Measurements from ENCODE around the gene CCL4.
"Not testable (repeated sequence)": the region's sequence is repeated elsewhere in the genome, so short reads cannot be mapped to it uniquely, and the experiment has no call there.

The CCL4 gene

DNA sequence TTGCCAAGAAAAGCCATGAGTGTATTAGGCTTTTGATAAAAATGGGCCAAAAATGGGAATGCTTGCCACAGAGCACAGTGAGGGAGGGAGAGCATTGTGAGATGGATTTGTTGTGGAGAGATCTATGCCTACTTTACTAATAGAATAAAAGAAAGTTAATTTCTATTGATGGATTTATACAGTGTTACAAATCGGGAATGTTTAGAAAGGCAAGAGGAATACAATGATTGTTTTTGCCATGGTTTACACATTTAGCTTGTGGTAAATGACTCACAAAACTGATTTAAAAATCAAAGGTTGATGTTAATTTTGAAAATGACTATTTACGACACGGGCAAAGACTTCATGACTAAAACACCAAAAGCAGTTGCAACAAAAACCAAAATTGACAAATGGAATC lies 16.6 kb downstream of the CCL4 start:
- Histone ChIP-seq H3K27ac (ENCODE audit: low read length) (no peak overlapping the region), H3K27me3 (ENCODE audit: low read depth, low read length) (no peaks in the 10 kb centered on the region), H3K9me3 (ENCODE audit: control insufficient read depth in 1 of 2, low read length in 2 of 2) (peaks cover 0 to 5% of the 10 kb centered on the region in 2 donors), H3K4me3 (ENCODE audit: low read depth in 1 of 2, low read length in 2 of 2) (no peak overlapping the region), H3K4me1 (ENCODE audit: control insufficient read depth in 1 of 2, insufficient read depth in 2 of 2, low read length in 2 of 2) (no peaks in the 10 kb centered on the region), H3K36me3 (ENCODE audit: control insufficient read depth in 1 of 2, insufficient read depth in 2 of 2, low read length in 2 of 2) (no peaks in the 10 kb centered on the region)

DNA sequence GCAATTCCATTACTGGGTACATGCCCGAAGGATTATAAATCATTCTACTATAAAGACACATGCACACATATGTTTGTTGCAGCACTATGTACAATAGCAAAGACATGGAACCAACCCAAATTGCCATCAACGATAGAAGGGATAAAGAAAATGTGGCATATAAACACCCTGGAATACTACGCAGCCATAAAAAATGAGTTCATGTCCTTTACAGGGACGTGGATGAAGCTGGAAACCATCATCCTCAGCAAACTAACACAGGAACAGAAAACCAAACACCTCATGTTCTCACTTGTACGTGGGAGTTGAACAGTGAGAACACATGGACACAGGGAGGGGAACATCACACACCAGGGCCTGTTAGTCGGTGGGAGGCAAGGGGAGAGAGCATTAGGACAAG lies 17.5 kb downstream of the CCL4 start:
- H3K4me1 ChIP-seq (ENCODE audit: control insufficient read depth in 1 of 2, insufficient read depth in 2 of 2, low read length in 2 of 2); H3K27ac ChIP-seq (ENCODE audit: low read length); H3K36me3 ChIP-seq (ENCODE audit: control insufficient read depth in 1 of 2, insufficient read depth in 2 of 2, low read length in 2 of 2); H3K4me3 ChIP-seq (ENCODE audit: low read depth in 1 of 2, low read length in 2 of 2); H3K27me3 ChIP-seq (ENCODE audit: low read depth, low read length): not testable (repeated sequence)
- H3K9me3 ChIP-seq (ENCODE audit: control insufficient read depth in 1 of 2, low read length in 2 of 2): peaks cover 0 to 13% of the 10 kb centered on the region in 2 donors

DNA sequence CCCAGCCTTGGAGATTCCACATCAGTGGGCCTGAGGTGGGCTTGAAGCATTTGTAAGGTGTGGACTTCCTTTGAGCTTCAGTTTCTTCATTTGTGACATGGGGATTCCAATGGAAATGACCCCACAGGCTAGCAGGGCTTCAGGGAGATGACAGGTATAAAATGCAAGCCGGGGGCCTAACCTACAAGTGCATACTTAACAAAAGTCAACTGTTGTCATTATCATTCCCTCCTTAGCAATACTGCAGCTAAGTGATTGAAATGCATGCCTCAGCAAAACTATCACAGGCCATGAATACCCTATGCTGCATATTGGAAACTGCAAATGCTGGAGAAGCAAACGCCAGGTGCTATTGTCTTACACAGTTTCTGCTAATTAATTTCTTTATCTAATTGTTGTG lies 19.8 kb downstream of the CCL4 start:
- H3K9me3 ChIP-seq (ENCODE audit: control insufficient read depth in 1 of 2, low read length in 2 of 2): peaks cover 0 to 14% of the 10 kb centered on the region in 2 donors
- H3K36me3 ChIP-seq (ENCODE audit: control insufficient read depth in 1 of 2, insufficient read depth in 2 of 2, low read length in 2 of 2): no peaks in the 10 kb centered on the region
- no peak overlapping the region for H3K4me3 ChIP-seq (ENCODE audit: low read depth in 1 of 2, low read length in 2 of 2)
- no peaks in the 10 kb centered on the region for H3K4me1 ChIP-seq (ENCODE audit: control insufficient read depth in 1 of 2, insufficient read depth in 2 of 2, low read length in 2 of 2)
- H3K27me3 ChIP-seq (ENCODE audit: low read depth, low read length): no peaks in the 10 kb centered on the region
- H3K27ac ChIP-seq (ENCODE audit: low read length): no peak overlapping the region

DNA sequence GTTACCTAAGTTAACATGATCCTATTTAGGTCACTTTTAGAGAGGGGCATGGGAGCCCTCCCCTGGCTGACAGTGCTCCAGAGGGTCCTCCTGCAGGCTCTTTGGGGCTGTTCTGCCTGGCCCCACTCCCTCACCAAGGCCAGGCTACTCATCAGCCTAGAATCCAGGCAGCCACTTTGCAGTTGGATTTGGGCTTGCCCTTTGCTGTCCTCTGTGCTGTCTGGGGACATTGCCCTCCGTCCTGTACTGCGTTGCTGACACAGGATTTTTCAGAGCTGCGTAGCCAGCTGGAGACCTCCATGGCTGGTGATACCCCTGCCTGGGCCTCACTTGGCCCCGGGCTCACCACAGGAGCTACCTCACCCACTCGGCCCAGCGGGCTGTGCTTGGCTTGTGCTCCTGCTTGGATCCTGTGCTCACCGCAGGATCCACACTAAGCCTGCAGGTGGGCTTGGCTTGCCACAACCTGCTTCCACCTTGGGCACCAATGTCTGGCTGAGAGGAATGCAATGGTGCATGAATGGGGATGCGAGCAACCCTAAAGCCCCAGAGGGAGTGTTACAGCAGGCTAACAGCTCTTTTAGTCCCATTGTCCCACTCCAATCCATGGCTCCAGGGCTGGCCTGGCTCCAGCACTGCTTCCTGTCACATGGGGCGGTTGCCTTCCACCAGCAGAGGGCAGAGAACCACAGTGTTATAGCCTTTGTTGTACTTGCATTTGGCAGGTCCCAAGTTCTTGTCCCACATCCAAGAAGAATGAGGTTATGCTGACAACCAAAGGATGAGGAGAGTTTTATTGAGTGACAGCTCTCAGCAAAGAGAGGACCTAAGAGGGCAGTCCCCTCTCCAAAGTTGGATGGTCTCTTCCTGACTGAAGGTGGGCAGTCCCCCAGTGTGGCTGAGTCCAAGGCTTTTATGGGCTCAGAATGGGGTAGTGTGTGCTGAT lies 21.5 kb downstream of the CCL4 start:
- Histone ChIP-seq H3K4me1 (ENCODE audit: control insufficient read depth in 1 of 2, insufficient read depth in 2 of 2, low read length in 2 of 2) (no peaks in the 10 kb centered on the region), H3K27me3 (ENCODE audit: low read depth, low read length) (no peaks in the 10 kb centered on the region), H3K4me3 (ENCODE audit: low read depth in 1 of 2, low read length in 2 of 2) (no peak overlapping the region), H3K36me3 (ENCODE audit: control insufficient read depth in 1 of 2, insufficient read depth in 2 of 2, low read length in 2 of 2) (no peaks in the 10 kb centered on the region), H3K27ac (ENCODE audit: low read length) (no peak overlapping the region), H3K9me3 (ENCODE audit: control insufficient read depth in 1 of 2, low read length in 2 of 2) (peaks cover 0 to 14% of the 10 kb centered on the region in 2 donors)

DNA sequence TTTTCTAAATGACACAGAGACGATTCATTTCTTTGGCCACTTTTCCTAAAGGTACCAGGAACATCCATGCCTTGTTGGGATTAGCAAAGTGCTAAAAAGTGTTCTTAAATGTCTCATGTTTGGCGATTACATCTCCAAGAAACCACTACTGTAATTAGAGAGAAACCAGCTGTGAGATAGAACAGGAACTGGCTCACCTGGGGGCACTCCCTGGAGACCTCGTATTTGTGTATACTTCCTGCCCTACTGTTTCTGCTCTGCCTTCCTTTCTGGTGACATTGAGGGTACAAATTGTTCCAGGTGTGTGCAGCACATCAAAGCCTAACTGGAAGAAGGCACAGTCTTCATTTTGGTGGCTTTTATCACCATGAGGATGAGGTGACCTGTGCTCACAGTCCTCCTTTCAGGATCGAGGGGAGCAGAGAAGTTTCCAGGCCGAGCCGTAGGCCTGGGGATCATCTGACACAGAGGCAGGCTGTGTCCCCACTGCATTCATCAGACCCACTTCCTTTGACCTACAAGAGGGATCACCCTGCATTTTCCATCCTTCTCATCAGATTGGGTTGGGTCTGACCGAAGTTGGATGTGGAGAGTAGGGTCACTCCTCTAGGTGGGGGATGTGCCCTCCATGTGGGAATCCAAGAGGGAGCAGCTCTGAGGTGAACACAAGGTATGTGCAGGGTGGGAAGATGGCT lies 23.7 kb downstream of the CCL4 start:
- Histone ChIP-seq H3K4me3 (ENCODE audit: low read depth in 1 of 2, low read length in 2 of 2) (no peak overlapping the region), H3K36me3 (ENCODE audit: control insufficient read depth in 1 of 2, insufficient read depth in 2 of 2, low read length in 2 of 2) (no peaks in the 10 kb centered on the region), H3K27ac (ENCODE audit: low read length) (no peak overlapping the region), H3K4me1 (ENCODE audit: control insufficient read depth in 1 of 2, insufficient read depth in 2 of 2, low read length in 2 of 2) (no peaks in the 10 kb centered on the region), H3K27me3 (ENCODE audit: low read depth, low read length) (no peaks in the 10 kb centered on the region), H3K9me3 (ENCODE audit: control insufficient read depth in 1 of 2, low read length in 2 of 2) (peaks cover 0 to 14% of the 10 kb centered on the region in 2 donors)

DNA sequence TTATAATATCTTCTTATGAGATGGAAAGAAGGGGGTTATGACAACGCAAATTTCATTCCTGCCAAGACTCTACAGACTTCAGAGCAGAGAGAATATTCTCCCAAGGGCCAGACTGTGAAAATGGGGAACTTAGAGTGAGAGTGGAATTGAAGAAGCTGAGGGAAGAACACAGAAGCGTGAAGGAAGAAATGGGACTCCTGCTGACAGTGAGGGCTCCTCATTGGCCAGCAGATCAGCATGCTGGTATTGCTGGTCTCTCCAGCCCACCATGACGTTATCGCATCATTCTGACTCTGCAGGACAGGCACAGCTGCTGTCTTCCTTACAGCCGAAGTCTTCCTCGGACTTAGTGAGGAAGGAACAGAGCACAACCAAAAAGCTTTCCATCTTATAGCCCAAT lies 24.3 kb downstream of the CCL4 start:
- no peak overlapping the region for H3K4me3 ChIP-seq (ENCODE audit: low read depth in 1 of 2, low read length in 2 of 2)
- H3K9me3 ChIP-seq (ENCODE audit: control insufficient read depth in 1 of 2, low read length in 2 of 2): peaks cover 0 to 14% of the 10 kb centered on the region in 2 donors
- H3K36me3 ChIP-seq (ENCODE audit: control insufficient read depth in 1 of 2, insufficient read depth in 2 of 2, low read length in 2 of 2): no peaks in the 10 kb centered on the region
- no peaks in the 10 kb centered on the region for H3K4me1 ChIP-seq (ENCODE audit: control insufficient read depth in 1 of 2, insufficient read depth in 2 of 2, low read length in 2 of 2)
- H3K27me3 ChIP-seq (ENCODE audit: low read depth, low read length): no peaks in the 10 kb centered on the region
- no peak overlapping the region for H3K27ac ChIP-seq (ENCODE audit: low read length)

DNA sequence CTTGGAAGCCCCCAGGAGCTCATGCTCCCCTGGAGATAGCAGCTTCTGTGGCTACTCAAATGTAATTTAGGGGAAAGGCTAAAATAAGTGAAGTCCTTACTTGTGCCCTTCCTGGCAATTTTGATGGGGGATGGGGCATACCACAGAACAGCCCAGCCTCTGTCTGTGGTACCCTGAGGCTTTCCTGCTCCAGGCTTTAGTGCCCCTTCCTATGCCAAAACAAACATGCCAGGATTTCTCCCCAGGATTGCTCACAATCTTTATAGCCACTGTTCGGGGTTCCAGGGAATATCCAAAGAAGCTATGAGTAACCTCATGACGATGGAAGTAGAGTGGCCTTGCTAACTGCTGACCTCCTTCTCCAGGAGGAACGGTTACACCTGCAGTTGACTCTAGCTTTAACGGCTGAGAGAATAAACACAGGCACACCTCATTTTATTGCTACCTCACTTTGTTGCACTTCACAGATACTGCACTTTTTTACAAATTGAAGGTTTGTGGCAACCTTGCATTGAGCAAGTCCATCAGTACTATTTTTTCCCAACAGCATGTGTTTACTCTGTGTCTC lies 24.9 kb downstream of the CCL4 start:
- no peaks in the 10 kb centered on the region for H3K27me3 ChIP-seq (ENCODE audit: low read depth, low read length)
- H3K9me3 ChIP-seq (ENCODE audit: control insufficient read depth in 1 of 2, low read length in 2 of 2): peaks cover 0 to 14% of the 10 kb centered on the region in 2 donors
- no peak overlapping the region for H3K4me3 ChIP-seq (ENCODE audit: low read depth in 1 of 2, low read length in 2 of 2)
- H3K4me1 ChIP-seq (ENCODE audit: control insufficient read depth in 1 of 2, insufficient read depth in 2 of 2, low read length in 2 of 2): no peaks in the 10 kb centered on the region
- no peak overlapping the region for H3K27ac ChIP-seq (ENCODE audit: low read length)
- no peaks in the 10 kb centered on the region for H3K36me3 ChIP-seq (ENCODE audit: control insufficient read depth in 1 of 2, insufficient read depth in 2 of 2, low read length in 2 of 2)

DNA sequence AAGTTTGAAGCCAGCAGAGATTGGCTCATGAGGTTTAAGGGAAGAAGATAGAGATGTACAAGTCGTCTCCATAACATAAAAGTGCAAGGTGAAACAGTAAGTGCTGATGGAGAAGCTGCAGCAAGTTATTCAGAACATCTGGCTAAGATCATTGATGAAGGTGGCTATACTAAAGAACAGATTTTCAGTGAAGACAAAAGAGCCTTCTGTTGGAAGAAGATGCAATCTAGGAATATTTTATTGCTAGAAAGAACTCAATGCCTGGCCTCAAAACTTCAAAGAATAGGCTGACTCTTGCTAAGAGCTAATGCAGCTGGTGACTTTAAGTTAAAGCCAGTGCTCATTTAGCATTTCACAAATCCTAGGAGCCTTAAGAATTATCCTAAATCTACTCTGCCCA lies 26.0 kb downstream of the CCL4 start:
- Histone ChIP-seq H3K27me3 (ENCODE audit: low read depth, low read length) (no peaks in the 10 kb centered on the region), H3K9me3 (ENCODE audit: control insufficient read depth in 1 of 2, low read length in 2 of 2) (peaks cover 0 to 14% of the 10 kb centered on the region in 2 donors), H3K36me3 (ENCODE audit: control insufficient read depth in 1 of 2, insufficient read depth in 2 of 2, low read length in 2 of 2) (no peaks in the 10 kb centered on the region), H3K27ac (ENCODE audit: low read length) (no peak overlapping the region), H3K4me3 (ENCODE audit: low read depth in 1 of 2, low read length in 2 of 2) (no peak overlapping the region), H3K4me1 (ENCODE audit: control insufficient read depth in 1 of 2, insufficient read depth in 2 of 2, low read length in 2 of 2) (no peaks in the 10 kb centered on the region)

DNA sequence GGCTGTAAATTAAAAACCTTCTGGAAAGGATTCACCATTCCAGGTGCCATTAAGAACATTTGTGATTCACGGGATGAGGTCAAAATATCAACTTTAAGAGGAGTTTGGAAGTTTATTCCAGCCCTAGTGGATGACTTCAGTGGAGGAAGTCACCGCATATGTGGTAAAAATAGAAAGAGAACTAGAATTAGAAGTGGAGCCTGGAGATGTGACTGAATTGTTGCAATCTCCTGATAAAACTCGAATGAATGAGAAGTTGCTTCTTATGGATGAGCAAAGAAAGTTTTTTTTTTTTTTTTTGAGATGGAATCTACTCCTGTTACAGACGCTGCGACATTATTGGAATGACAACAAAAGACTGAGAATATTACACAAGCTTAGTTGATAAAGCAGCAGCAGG lies 26.7 kb downstream of the CCL4 start:
- no peaks in the 10 kb centered on the region for H3K27me3 ChIP-seq (ENCODE audit: low read depth, low read length)
- no peaks in the 10 kb centered on the region for H3K36me3 ChIP-seq (ENCODE audit: control insufficient read depth in 1 of 2, insufficient read depth in 2 of 2, low read length in 2 of 2)
- no peak overlapping the region for H3K4me3 ChIP-seq (ENCODE audit: low read depth in 1 of 2, low read length in 2 of 2)
- H3K9me3 ChIP-seq (ENCODE audit: control insufficient read depth in 1 of 2, low read length in 2 of 2): peaks cover 0 to 8% of the 10 kb centered on the region in 2 donors
- no peaks in the 10 kb centered on the region for H3K4me1 ChIP-seq (ENCODE audit: control insufficient read depth in 1 of 2, insufficient read depth in 2 of 2, low read length in 2 of 2)
- H3K27ac ChIP-seq (ENCODE audit: low read length): no peak overlapping the region

DNA sequence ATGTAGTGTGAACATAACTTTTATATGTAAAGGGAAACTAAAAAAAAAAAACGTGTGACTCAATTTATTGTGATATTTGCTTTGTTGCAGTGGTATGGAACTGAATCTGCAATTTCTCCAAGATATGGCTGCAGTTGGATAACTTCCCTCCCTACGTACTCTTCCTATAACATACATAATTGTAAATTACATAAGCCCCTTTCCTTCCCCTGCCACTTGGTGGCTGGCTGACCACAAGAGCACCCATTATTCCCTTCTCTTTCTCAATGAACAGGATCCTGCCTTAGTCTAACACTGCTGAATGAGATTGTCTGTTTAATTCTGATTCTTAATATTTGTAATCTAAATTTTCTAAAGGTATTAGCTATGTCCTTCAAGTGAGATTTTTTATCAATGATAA lies 27.8 kb downstream of the CCL4 start:
- Histone ChIP-seq H3K9me3 (ENCODE audit: control insufficient read depth in 1 of 2, low read length in 2 of 2) (no peaks in the 10 kb centered on the region), H3K4me1 (ENCODE audit: control insufficient read depth in 1 of 2, insufficient read depth in 2 of 2, low read length in 2 of 2) (no peaks in the 10 kb centered on the region), H3K36me3 (ENCODE audit: control insufficient read depth in 1 of 2, insufficient read depth in 2 of 2, low read length in 2 of 2) (no peaks in the 10 kb centered on the region), H3K4me3 (ENCODE audit: low read depth in 1 of 2, low read length in 2 of 2) (no peak overlapping the region), H3K27ac (ENCODE audit: low read length) (no peak overlapping the region), H3K27me3 (ENCODE audit: low read depth, low read length) (no peaks in the 10 kb centered on the region)

DNA sequence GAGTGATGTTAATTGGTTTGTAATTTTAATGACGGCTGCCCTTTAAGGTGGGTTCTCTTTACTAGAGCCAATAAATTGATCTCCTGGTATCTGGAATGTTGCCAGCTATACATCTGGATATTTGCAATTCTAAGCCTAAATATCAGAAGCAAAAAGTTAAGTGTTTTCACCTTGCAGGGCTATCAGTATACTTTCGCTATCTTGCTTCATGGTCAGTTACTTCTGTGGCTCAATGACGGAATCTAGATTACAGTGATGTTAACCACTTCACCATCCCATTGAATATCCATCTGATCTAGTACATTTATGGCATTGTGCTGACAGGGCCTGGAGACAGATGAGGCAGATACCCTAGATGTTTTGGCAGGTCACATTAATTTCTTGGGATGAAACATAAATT lies 28.3 kb downstream of the CCL4 start:
- no peaks in the 10 kb centered on the region for H3K4me1 ChIP-seq (ENCODE audit: control insufficient read depth in 1 of 2, insufficient read depth in 2 of 2, low read length in 2 of 2)
- H3K27ac ChIP-seq (ENCODE audit: low read length): no peak overlapping the region

More for the DNA sequence above, 28.3 kb downstream of the CCL4 start:
- Histone ChIP-seq H3K4me3 (ENCODE audit: low read depth in 1 of 2, low read length in 2 of 2) (no peak overlapping the region), H3K27me3 (ENCODE audit: low read depth, low read length) (no peaks in the 10 kb centered on the region), H3K36me3 (ENCODE audit: control insufficient read depth in 1 of 2, insufficient read depth in 2 of 2, low read length in 2 of 2) (no peaks in the 10 kb centered on the region), H3K9me3 (ENCODE audit: control insufficient read depth in 1 of 2, low read length in 2 of 2) (no peaks in the 10 kb centered on the region)
